ENCODE measurements around the gene FDX2. TPM values are rescaled to one million over a fixed set of nuclear protein-coding genes. Genes with fewer than 3 reads are reported as not detected.

The FDX2 gene
- total RNA-seq, 2 donors from 2014 or later = 20.9 to 29.9 TPM

- DNase-seq (ENCODE audit: low spot score) = no peak
- Histone ChIP-seq H3K27me3 (replicated peaks; ENCODE audit: insufficient read depth) (no peaks in the 10 kb centered on the region), H3K27ac (no peak overlapping the region), H3K36me3 (peaks cover 21 to 49% of the 10 kb centered on the region in 2 donors), H3K9me3 (no peaks in the 10 kb centered on the region), H3K4me3 (no peak overlapping the region), H3K4me1 (replicated peaks) (no peaks in the 10 kb centered on the region)
- 86% methylated on average over 9 of the region's 11 CpGs for WGBS
- TF ChIP-seq POLR2AphosphoS5 (IDR thresholded peaks at IDR 0.05) (no peak), CTCF (IDR thresholded peaks at IDR 0.05) (no peak), POLR2A (IDR thresholded peaks at IDR 0.05) (no peak)
- intact Hi-C loops (cut with DNase I) = no loop called here
Observed at GRCh38 chr19:10321417-10321797, 5.6 kb upstream of the FDX2 start.

DNA sequence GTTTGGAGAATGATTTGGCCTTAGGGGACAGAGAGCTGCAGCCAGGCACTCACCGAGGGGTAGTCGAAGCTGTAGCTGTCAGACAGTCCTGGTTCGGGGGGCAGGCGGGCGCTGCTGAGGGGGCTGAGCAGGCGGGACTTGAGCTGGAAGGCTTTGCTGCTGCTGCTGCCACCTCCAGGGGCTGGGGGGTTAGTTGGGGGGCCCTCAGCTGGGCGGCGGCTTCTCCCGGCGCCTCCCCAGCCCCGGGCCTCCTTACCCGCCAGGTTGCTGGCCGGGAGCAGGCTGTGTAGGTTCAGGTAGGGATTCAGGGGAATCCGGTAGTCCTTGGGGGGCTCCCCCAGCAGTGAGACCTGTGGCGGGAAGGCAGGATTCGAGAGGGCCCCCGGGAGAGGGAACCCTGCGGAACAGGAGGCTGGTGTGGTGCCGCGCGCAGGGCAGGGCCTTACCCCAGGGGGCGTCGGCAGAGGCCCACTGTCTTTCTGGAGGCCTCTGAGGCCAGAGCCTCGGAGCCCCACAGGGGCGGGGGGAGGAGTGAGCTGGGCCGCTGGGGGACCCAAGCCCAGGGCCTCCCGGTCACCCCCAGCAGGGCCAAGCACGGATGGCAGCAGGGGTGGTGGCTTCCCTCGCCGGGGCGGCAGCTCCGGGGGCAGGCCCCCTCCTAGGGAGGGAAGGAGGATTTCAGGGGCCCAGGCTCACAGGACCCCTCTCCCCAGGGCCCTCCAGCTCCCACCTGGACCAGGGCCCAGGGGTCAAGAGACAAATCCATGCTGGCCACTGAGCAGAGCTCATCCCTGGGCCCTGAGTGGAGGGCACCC, 5.0 kb upstream of the FDX2 start:
- Histone ChIP-seq H3K4me3 (no peak overlapping the region), H3K27ac (no peak overlapping the region), H3K27me3 (replicated peaks; ENCODE audit: insufficient read depth) (no peaks in the 10 kb centered on the region), H3K36me3 (peaks cover 21 to 43% of the 10 kb centered on the region in 2 donors), H3K9me3 (no peaks in the 10 kb centered on the region), H3K4me1 (replicated peaks) (no peaks in the 10 kb centered on the region)
- no peak for TF ChIP-seq POLR2A (IDR thresholded peaks at IDR 0.05)
- TF ChIP-seq CTCF (IDR thresholded peaks at IDR 0.05) = no peak
- no peak for TF ChIP-seq POLR2AphosphoS5 (IDR thresholded peaks at IDR 0.05)
- intact Hi-C loops (cut with DNase I) = no loop called here
- WGBS = 92% methylated on average over 15 of the region's 32 CpGs
- DNase-seq (ENCODE audit: low spot score) = no peak

GRCh38 chr19:10318807-10319682, 3.2 kb upstream of the FDX2 start:
- 96% methylated on average over 13 of the region's 13 CpGs for WGBS
- no peak for DNase-seq (ENCODE audit: low spot score)
- H3K4me3 ChIP-seq = no peak overlapping the region
- peaks cover 21 to 31% of the 10 kb centered on the region in 2 donors for H3K36me3 ChIP-seq
- no peaks in the 10 kb centered on the region for H3K4me1 ChIP-seq (replicated peaks)
- no peaks in the 10 kb centered on the region for H3K9me3 ChIP-seq
- H3K27me3 ChIP-seq (replicated peaks; ENCODE audit: insufficient read depth) = no peaks in the 10 kb centered on the region
- intact Hi-C loops (cut with DNase I) = no loop called here
- H3K27ac ChIP-seq = no peak overlapping the region
- TF ChIP-seq POLR2AphosphoS5 (IDR thresholded peaks at IDR 0.05) (no peak), POLR2A (IDR thresholded peaks at IDR 0.05) (no peak), CTCF (IDR thresholded peaks at IDR 0.05) (no peak)

- 90% methylated on average over 15 of the region's 15 CpGs for WGBS
- Histone ChIP-seq H3K36me3 (peaks cover 21 to 23% of the 10 kb centered on the region in 2 donors), H3K27me3 (replicated peaks; ENCODE audit: insufficient read depth) (no peaks in the 10 kb centered on the region), H3K9me3 (no peaks in the 10 kb centered on the region), H3K4me3 (no peak overlapping the region), H3K27ac (no peak overlapping the region), H3K4me1 (replicated peaks) (no peaks in the 10 kb centered on the region)
- TF ChIP-seq POLR2AphosphoS5 (IDR thresholded peaks at IDR 0.05) (no peak), POLR2A (IDR thresholded peaks at IDR 0.05) (no peak), CTCF (IDR thresholded peaks at IDR 0.05) (no peak)
- intact Hi-C loops (cut with DNase I) = no loop called here
- no peak for DNase-seq (ENCODE audit: low spot score)
Observed at GRCh38 chr19:10317857-10318462, 2.1 kb upstream of the FDX2 start.

Measured in prostate gland (tissue), 2 donors.